Measurements from ENCODE around the gene P4HA1. TPM values are rescaled to one million over a fixed set of nuclear protein-coding genes. Genes with fewer than 3 reads are reported as not detected.
A peak's percentile ranks its signal among the peaks of the same experiment; 100 is the strongest.
"Not testable (repeated sequence)": the region's sequence is repeated elsewhere in the genome, so short reads cannot be mapped to it uniquely, and the experiment has no call there.

P4HA1 gene
- total RNA-seq, 1 donor from 2014 or later: 105 TPM

- peak; percentile 10 to 26 for DNase-seq (ENCODE audit: low read depth in 2 of 2)
Observed at GRCh38 chr10:73043766-73044377, 52.8 kb downstream of the P4HA1 start.

- DNase-seq (ENCODE audit: low read depth in 2 of 2): no peak
Observed at GRCh38 chr10:73043319-73043718, 53.3 kb downstream of the P4HA1 start.

- DNase-seq (ENCODE audit: low read depth in 2 of 2): no peak
Observed at GRCh38 chr10:73042130-73042529, 54.5 kb downstream of the P4HA1 start.

GRCh38 chr10:73039635-73040034, 57.0 kb downstream of the P4HA1 start:
- peak in 1 of 2 donors; percentile 31 for DNase-seq (ENCODE audit: low read depth in 2 of 2)

- DNase-seq (ENCODE audit: low read depth in 2 of 2): not testable (repeated sequence)
Observed at GRCh38 chr10:73036285-73036684, 60.4 kb downstream of the P4HA1 start.

GRCh38 chr10:73032536-73032935, 64.1 kb downstream of the P4HA1 start:
- no peak for DNase-seq (ENCODE audit: low read depth in 2 of 2)

GRCh38 chr10:73026623-73027022, 70.0 kb downstream of the P4HA1 start:
- DNase-seq (ENCODE audit: low read depth in 2 of 2): not testable (repeated sequence)

- DNase-seq (ENCODE audit: low read depth in 2 of 2): not testable (repeated sequence)
Observed at GRCh38 chr10:73023455-73024070, 73.1 kb downstream of the P4HA1 start.

GRCh38 chr10:73022961-73023360, 73.7 kb downstream of the P4HA1 start:
- not testable (repeated sequence) for DNase-seq (ENCODE audit: low read depth in 2 of 2)

GRCh38 chr10:73021538-73022164, 75.0 kb downstream of the P4HA1 start:
- DNase-seq (ENCODE audit: low read depth in 2 of 2): not testable (repeated sequence)

- no peak for DNase-seq (ENCODE audit: low read depth in 2 of 2)
Observed at GRCh38 chr10:73021050-73021449, 75.6 kb downstream of the P4HA1 start.

GRCh38 chr10:73019100-73019499, 77.6 kb downstream of the P4HA1 start:
- DNase-seq (ENCODE audit: low read depth in 2 of 2): peak in 1 of 2 donors; percentile 53

- no peak for DNase-seq (ENCODE audit: low read depth in 2 of 2)
Observed at GRCh38 chr10:73018632-73019031, 78.0 kb downstream of the P4HA1 start.

GRCh38 chr10:73017955-73018480, 78.6 kb downstream of the P4HA1 start:
- peak in 1 of 2 donors; percentile 18 for DNase-seq (ENCODE audit: low read depth in 2 of 2)

- no peak for DNase-seq (ENCODE audit: low read depth in 2 of 2)
Observed at GRCh38 chr10:73015779-73016178, 80.9 kb downstream of the P4HA1 start.

GRCh38 chr10:73003822-73004221, 92.8 kb downstream of the P4HA1 start:
- DNase-seq (ENCODE audit: low read depth in 2 of 2): no peak

- no peak for DNase-seq (ENCODE audit: low read depth in 2 of 2)
Observed at GRCh38 chr10:73000973-73001372, 95.7 kb downstream of the P4HA1 start.

GRCh38 chr10:72997099-72997498, 99.6 kb downstream of the P4HA1 start:
- DNase-seq (ENCODE audit: low read depth in 2 of 2): no peak

GRCh38 chr10:72995459-72995858, 101.2 kb downstream of the P4HA1 start:
- DNase-seq (ENCODE audit: low read depth in 2 of 2): not testable (repeated sequence)

GRCh38 chr10:72989771-72990170, 106.9 kb downstream of the P4HA1 start:
- not testable (repeated sequence) for DNase-seq (ENCODE audit: low read depth in 2 of 2)

- not testable (repeated sequence) for DNase-seq (ENCODE audit: low read depth in 2 of 2)
Observed at GRCh38 chr10:72984618-72985017, 112.0 kb downstream of the P4HA1 start.

GRCh38 chr10:72981882-72982529, 114.7 kb downstream of the P4HA1 start:
- no peak for DNase-seq (ENCODE audit: low read depth in 2 of 2)

Measured in lung microvascular endothelial cell (primary cell).